DMS114 treated with DMSO at 0.1 percent for 48 hours (cell line): ENCODE results near the gene FUNDC2.

ENCODE experiments used
- DNase-seq: peaks from one replicate; lab custom pipeline; 2025; ENCODE audit not compliant: unreplicated experiment; lab: John Stamatoyannopoulos, UW

FUNDC2 gene

DNA sequence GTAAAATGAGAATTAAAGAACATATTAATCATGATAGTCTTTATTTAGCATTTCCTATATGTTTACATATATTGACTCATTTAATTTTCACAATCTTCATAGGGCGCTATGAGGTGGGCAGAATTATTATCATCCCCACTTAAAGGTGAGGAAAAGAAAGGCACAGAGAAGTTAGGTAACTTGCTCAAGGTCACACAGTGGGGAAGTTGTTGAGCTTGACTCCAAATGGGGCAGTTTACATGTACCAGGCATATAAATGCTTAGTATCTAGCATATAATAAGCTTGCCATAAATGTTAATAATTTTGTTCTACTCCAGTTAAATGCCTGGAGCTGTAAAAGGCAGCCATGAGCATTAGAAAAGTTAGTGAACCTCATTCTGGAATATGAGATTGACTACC, 42.8 kb downstream of the FUNDC2 start:
- DNase-seq: no peak

DNA sequence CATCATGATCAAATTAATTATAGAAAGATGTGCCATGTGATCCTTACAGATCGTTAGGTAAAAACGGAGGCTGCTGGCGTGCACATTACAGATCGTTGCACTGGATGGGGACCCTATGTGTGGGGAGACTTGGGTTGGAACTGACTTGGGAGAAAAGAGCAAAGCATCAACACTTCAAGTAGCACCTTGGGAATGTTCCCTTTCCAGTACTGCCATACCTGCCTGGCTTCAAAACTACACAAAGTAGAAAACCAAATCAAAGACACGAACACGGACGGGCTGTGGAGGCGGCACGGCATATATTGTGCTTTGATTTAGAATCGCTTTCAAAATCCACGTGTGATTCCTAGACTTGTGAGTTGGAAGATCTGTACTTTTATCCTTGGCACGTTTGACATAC, 43.4 kb downstream of the FUNDC2 start:
- DNase-seq: no peak

DNA sequence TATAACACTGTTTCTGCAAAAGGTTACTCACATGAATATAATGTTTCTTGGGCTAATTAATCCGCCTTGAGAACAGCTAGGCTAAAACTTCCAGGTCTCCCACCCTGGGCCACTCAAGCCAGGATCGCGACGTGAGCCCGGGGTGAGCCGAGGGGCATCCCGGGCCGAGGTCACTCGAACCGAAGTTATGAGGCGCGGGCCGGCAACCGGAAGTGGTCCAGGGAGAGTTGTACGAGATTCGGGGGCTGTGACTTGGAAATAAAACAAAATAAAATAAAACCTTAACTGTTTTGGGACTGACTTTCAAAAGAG, 44.0 kb downstream of the FUNDC2 start:
- DNase-seq: no peak

DNA sequence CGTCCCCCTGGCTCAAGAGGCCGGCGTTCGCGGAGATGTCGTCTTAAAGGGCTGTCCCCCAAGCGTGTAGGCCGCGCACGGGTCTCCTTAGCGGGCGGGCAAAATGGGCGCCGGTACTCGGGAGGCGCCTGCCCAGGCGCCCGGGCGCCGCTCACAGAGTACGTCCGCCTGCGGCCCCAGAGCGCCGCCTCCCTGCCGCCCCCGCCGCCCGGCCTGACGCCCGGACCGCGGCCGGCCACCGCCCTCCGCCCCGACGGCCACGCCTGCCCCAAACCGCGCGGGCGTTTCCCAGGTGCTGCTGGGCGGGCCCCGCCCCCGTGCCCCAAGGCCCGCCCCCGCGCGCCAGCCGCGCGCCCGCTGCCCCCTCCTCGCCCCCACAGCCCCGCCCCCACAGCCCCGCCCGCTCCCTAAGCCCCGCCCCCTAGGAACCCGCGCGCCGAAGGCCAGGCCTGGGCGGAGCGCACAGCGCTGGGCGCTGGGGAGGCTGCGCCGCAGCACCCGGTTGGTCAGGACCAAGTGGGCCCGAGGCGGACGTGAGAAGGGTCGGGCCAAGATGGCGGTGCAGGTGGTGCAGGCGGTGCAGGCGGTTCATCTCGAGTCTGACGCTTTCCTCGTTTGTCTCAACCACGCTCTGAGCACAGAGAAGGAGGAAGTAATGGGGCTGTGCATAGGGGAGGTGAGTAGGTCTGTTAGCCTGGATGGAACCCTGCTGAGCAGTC, 44.5 kb downstream of the FUNDC2 start, which contains the start of the genes BRCC3, CMC4 and MTCP1:
Gene BRCC3 (plus strand): TSS at position 534 of the 719 bp plus-strand sequence. CDS start 20 bp downstream, at position 554.
Gene CMC4 (minus strand): TSS at position 162 of the 719 bp plus-strand sequence. CDS start 7,113 bp downstream, outside the sequence.
Gene MTCP1 (minus strand): TSS at position 162 of the 719 bp plus-strand sequence. CDS start 5,126 bp downstream, outside the sequence.
- DNase-seq: peak; percentile 38

DNA sequence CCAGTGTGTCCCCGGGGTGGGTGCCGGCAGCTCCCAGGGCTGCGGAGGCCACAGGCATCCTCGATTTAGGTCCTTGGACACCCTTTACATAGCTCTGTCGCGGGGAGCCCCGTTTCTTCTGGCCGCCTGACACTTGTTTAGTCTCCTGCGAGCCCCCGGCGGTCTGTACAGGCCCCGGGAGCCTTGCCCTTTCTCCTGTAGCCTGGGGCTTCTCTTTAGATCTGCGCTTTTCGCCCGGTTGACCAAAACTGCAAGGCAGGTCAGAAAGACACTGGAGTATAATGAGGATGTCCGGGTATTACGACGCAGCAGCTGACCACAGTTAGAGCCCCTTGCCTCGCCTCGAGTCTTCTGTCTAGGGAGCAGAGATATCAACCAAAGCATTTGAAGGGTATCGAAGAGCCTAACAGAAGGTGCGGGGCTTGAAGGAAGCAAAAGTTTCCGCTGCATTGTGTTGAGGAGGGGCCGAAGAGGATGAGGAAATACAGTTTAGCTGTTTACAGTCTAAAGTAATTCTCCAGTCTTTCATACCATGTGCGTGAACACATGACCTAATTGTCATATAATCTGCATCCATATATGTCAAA, 45.1 kb downstream of the FUNDC2 start:
- no peak for DNase-seq

DNA sequence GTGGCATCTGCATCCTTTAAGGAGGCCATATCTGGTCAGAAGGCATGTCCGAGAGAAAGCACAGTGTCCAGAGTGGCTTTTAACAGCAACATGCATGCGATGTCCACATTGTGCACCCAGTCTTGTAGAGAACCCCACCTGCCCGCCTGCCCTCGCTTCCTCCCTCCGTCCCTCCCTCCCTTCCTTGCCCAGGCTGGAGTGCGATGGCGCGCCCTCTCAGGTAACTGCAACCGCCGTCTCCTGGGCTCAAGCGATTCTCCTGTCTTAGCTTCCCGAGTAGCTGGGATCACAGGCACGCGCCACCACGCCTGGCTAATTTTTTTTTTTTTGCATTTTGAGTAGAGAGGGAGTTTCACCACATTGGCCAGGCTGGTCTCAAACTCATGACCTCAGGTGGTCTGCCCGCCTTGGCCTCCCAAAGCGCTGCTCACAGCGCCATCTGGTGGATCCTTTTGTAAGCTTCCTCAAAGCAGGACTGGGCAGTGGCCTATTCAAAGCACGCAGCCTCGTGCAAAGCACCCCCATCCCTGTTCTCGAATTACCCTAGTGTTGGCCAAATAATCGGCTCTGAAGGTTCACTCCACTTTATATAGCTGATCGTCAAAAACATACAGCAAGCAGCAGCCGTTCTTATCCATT, 59.7 kb downstream of the FUNDC2 start:
- DNase-seq: no peak

DNA sequence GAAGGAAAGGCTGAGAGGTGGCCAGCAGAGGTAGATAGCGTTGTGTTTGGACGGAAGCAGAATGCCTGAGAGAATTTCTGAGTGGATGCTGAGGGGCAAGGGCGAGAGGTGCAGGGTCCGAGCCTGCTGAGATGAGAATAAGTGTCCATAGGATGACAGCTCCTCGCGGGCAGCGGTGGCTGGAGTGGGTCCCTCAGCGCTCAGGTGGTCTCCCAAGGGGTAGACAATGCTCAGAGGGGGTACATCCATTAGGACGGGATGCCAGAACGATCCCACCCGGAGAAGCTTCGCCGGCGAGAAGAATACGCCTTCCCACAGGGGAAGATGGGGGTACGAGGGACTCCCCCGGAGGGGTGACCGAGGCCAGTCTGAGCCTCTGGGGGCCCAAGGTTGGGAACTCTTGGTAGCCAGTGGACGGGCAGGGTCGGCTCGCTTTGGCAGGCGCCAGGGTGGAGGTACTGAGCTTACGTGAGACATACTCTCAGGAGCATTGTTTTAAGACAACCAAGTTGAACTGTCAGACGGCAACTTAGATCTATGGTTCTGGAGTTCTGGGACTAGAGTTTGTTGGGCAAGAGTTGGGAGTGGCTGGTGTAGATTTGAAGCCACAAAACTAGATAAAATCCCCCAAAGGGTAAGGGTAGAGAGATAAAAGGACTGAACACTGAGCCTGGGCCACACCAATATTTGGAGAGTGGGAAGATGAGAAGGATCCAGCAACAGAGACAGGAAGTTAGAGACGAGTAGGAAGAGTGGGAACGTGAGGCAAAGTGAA, 60.5 kb downstream of the FUNDC2 start:
- DNase-seq: no peak

DNA sequence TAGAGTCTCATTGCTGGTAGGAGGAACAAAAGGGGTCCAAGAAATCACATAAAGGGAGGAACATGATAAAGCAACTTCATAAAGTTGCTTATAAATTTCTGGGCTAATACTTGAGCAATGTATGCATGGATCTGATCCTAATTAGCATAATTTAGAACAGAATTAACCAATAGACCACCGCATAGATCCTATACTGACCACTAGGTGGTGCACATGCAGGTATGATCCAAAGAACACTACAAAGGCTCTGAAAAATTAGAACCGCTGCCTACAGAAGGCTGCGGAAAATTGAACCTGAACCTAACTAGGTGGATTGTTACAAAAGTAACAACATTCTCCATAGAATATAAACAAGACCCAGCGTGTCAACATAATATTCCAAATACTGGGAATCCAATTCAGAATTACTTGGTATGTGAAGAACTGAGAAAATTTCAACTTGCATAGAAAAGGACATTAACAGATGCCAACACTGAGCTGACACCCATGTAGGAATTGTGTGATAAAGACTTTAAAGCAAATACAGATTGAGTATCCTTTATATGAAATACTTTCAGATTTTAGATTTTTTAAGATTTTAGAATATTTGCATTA, 67.9 kb downstream of the FUNDC2 start:
- no peak for DNase-seq

DNA sequence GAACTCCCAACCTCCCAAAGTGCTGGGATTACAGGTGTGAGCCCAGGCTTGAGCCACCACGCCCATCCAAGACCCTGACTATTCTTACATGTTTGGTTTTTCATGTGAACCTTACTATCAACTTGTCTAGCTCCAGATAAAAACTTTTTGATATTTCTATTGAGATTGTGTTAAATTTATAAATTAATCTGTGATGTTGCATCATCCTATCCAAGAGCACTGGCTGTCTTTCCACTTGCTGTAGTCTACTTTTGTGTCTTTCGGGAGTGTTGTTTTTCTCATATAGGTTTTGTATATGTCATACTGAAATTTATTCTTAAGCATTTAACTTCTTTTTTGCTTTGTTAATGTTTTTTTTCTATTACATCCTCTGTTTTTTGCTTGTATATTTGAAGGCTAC, 79.3 kb downstream of the FUNDC2 start:
- DNase-seq: no peak

DNA sequence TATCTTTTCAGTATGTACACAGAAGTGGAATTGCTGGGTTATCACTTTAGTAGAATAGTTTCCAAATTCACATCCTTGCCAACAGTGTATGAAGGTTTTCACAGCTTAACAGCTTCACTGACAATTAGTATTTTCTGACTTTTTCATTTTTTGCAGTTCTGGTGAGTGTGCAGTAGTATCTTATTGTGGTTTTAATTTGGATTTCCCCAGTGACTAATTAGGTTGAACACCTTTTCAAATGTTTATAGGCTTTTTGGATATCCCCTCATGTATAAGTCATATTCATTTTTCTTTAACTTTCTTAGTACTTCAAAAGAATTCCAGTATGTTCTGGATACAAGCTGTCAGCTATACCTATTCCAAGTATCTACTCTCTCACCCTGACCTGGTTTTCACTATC, 81.8 kb downstream of the FUNDC2 start:
- DNase-seq: no peak
